Mesendoderm (in vitro differentiated cells): Measurements from ENCODE around the gene NAA38.

Source experiments
- DNase-seq: peaks from one replicate; pipeline ENCODE4 v3.0.0; 2013
- H2AK5ac ChIP-seq: 2 replicates; pipeline ENCODE4 v1.6.1; 2013; ENCODE audit warnings: low read length, inconsistent platforms
- H2BK120ac ChIP-seq: 2 replicates; pipeline ENCODE4 v1.6.1; 2013; ENCODE audit warnings: low read depth, mild to moderate bottlenecking, low read length, moderate library complexity, mixed read lengths
- H2BK15ac ChIP-seq: replicated peaks from 2 replicates; pipeline ENCODE4 v1.6.1; 2013; ENCODE audit warnings: low read depth, mild to moderate bottlenecking, moderate library complexity
- H2BK5ac ChIP-seq: 2 replicates; pipeline ENCODE4 v1.6.1; 2013; ENCODE audit warnings: low read length, inconsistent platforms
- H3K18ac ChIP-seq: 2 replicates; pipeline ENCODE4 v1.6.1; 2013; ENCODE audit warnings: mild to moderate bottlenecking, low read length, mixed read lengths
- H3K23ac ChIP-seq: one replicate; pipeline ENCODE4 v1.6.1; 2013; ENCODE audit warnings: low read length
- H3K27ac ChIP-seq: 2 replicates; pipeline ENCODE4 v1.5.1; 2013; ENCODE audit warnings: low read depth, mild to moderate bottlenecking, inconsistent platforms, low read length, moderate library complexity
- H3K27me3 ChIP-seq: 2 replicates; pipeline ENCODE4 v1.6.1; 2013; ENCODE audit warnings: low read length, control low read depth, mild to moderate bottlenecking, inconsistent platforms; ENCODE audit not compliant: insufficient read depth, poor library complexity
- H3K36me3 ChIP-seq: 2 replicates; pipeline ENCODE4 v1.6.1; 2013; ENCODE audit warnings: low read length, inconsistent platforms; ENCODE audit not compliant: control insufficient read depth, insufficient read depth
- H3K4ac ChIP-seq: one replicate; pipeline ENCODE4 v1.6.1; 2013; ENCODE audit warnings: low read depth, mild to moderate bottlenecking, low read length, moderate library complexity
- H3K4me1 ChIP-seq: 2 replicates; pipeline ENCODE4 v1.6.1; 2013; ENCODE audit warnings: low read depth, low read length, inconsistent platforms; ENCODE audit not compliant: control insufficient read depth
- H3K4me2 ChIP-seq: 2 replicates; pipeline ENCODE4 v1.6.1; 2013; ENCODE audit warnings: low read length
- H3K4me3 ChIP-seq: 2 replicates; pipeline ENCODE4 v1.5.1; 2013; ENCODE audit warnings: mild to moderate bottlenecking, low read length
- H3K56ac ChIP-seq: one replicate; pipeline ENCODE4 v1.6.1; 2013; ENCODE audit warnings: low read length
- H3K79me1 ChIP-seq: 2 replicates; pipeline ENCODE4 v1.6.1; 2013; ENCODE audit warnings: low read length, inconsistent platforms
- H3K79me2 ChIP-seq: 2 replicates; pipeline ENCODE4 v1.6.1; 2013; ENCODE audit warnings: mild to moderate bottlenecking, low read length; ENCODE audit not compliant: control insufficient read depth, insufficient read depth
- H3K9ac ChIP-seq: 2 replicates; pipeline ENCODE4 v1.6.1; 2013; ENCODE audit warnings: low read length, inconsistent platforms
- H4K5ac ChIP-seq: one replicate; pipeline ENCODE4 v1.6.1; 2013; ENCODE audit warnings: low read length
- H4K8ac ChIP-seq: one replicate; pipeline ENCODE4 v1.6.1; 2013; ENCODE audit warnings: low read depth, mild to moderate bottlenecking, control low read depth, low read length, moderate library complexity
- WGBS: extraction: QIAGEN DNeasy Blood & Tissue Kit; methylation state at CpG from one replicate; pipeline ENCODE4 v1.1.7; 2013; ENCODE audit warnings: low lambda C conversion rate, missing lambda C conversion rate; ENCODE audit not compliant: insufficient coverage; ENCODE audit errors: extremely low coverage; 5-methylcytosine and 5-hydroxymethylcytosine counted together

Gene NAA38

GRCh38 chr17:7834957-7835813 lies 22.2 kb downstream of the NAA38 start:
- Histone ChIP-seq H2BK120ac (no peak overlapping the region), H3K9ac (peak overlapping the region; percentile 73), H3K27ac (peak overlapping the region; percentile 72), H2BK5ac (no peak overlapping the region), H2AK5ac (no peak overlapping the region), H3K4me1 (peaks cover 6% of the 10 kb centered on the region), H3K4me2 (peak overlapping the region; percentile 99), H4K5ac (no peak overlapping the region), H3K56ac (peak overlapping the region; percentile 92), H4K8ac (no peak overlapping the region), H3K27me3 (no peaks in the 10 kb centered on the region), H3K36me3 (no peaks in the 10 kb centered on the region), H2BK15ac (no peak overlapping the region), H3K4ac (no peak overlapping the region), H3K79me1 (no peaks in the 10 kb centered on the region), H3K18ac (peak overlapping the region; percentile 65), H3K4me3 (peak overlapping the region; percentile 69), H3K79me2 (no peaks in the 10 kb centered on the region), H3K23ac (no peak overlapping the region)
- DNase-seq = peak; percentile 100
- no CpG with 5 or more reads among the region's 69 CpGs for WGBS

- H4K5ac ChIP-seq = no peak overlapping the region
- no peak overlapping the region for H3K23ac ChIP-seq
- peak overlapping the region; percentile 73 for H3K56ac ChIP-seq
- no peak overlapping the region for H3K18ac ChIP-seq
- WGBS = no CpG with 5 or more reads among the region's 20 CpGs
- H2BK5ac ChIP-seq = no peak overlapping the region
- H2AK5ac ChIP-seq = no peak overlapping the region
- peak overlapping the region; percentile 99 for H3K4me2 ChIP-seq
- no peaks in the 10 kb centered on the region for H3K79me1 ChIP-seq
- no peak overlapping the region for H4K8ac ChIP-seq
- H3K4me3 ChIP-seq = peak overlapping the region; percentile 28
- no peak overlapping the region for H2BK120ac ChIP-seq
- peaks cover 6% of the 10 kb centered on the region for H3K4me1 ChIP-seq
- no peaks in the 10 kb centered on the region for H3K36me3 ChIP-seq
- no peak overlapping the region for H2BK15ac ChIP-seq
- H3K79me2 ChIP-seq = no peaks in the 10 kb centered on the region
- H3K27ac ChIP-seq = no peak overlapping the region
- peak overlapping the region; percentile 62 for H3K9ac ChIP-seq
- H3K4ac ChIP-seq = no peak overlapping the region
- no peak for DNase-seq
- H3K27me3 ChIP-seq = no peaks in the 10 kb centered on the region
Observed at GRCh38 chr17:7834542-7834956, 22.8 kb downstream of the NAA38 start.

DNA sequence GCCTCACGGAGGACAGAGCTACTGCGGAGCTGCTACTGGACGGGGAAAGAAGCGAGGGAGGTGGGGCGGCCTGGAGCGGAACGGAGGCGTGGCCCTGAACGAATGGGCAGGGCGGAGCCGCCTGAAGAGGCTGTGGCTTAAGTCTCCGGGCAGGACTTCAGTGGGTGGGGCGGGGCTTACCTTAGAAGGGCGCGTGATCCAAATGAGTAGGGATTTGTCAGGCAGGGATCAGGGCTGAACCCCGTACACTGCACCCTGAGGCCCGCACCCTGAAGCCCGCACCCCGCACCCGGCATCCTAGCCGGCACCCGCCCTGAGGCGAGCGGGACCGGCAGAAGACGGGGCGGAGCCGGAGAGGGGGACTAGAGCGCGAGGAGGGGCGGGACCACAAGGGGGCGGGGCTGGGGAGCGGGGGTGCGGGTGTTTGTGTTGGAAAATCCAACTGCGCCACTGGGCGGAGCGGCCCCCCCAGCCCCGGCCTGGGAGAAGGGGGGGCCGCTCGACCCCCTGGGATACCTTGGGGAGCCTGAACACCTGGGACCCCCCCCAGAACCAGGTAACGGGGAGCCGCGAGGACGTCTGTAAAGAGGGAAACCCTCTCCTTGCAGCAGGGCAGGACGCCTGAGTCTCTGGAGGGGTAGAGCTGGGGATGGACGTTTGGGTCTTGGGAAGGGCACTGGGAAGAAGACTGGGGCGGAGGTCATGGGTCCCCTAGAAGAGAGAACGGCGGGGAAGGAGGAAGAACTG lies 23.4 kb downstream of the NAA38 start, which contains the start of gene KDM6B:
Gene KDM6B (plus strand): TSS at position 423 of the 747 bp plus-strand sequence. CDS start 11,338 bp downstream, outside the sequence.
- H3K36me3 ChIP-seq = no peaks in the 10 kb centered on the region
- no peak within 1 kb of the TSS for H3K23ac ChIP-seq
- no peak within 1 kb of the TSS for H4K8ac ChIP-seq
- peak within 1 kb of the TSS; percentile 99 for H3K4me2 ChIP-seq
- H4K5ac ChIP-seq = no peak within 1 kb of the TSS
- no peak within 1 kb of the TSS for H3K4ac ChIP-seq
- WGBS = no CpG with 5 or more reads among the region's 49 CpGs
- H3K18ac ChIP-seq = no peak within 1 kb of the TSS
- no peak within 1 kb of the TSS for H2BK15ac ChIP-seq
- H3K27ac ChIP-seq = peak within 1 kb of the TSS; percentile 72
- DNase-seq = peak; percentile 94
- peak within 1 kb of the TSS; percentile 39 for H3K4me3 ChIP-seq
- no peaks in the 10 kb centered on the region for H3K27me3 ChIP-seq
- no peaks in the 10 kb centered on the region for H3K79me2 ChIP-seq
- H2BK5ac ChIP-seq = no peak within 1 kb of the TSS
- peaks cover 6% of the 10 kb centered on the region for H3K4me1 ChIP-seq
- no peak within 1 kb of the TSS for H2AK5ac ChIP-seq
- H3K79me1 ChIP-seq = no peaks in the 10 kb centered on the region
- no peak within 1 kb of the TSS for H2BK120ac ChIP-seq
- H3K9ac ChIP-seq = peak within 1 kb of the TSS; percentile 65
- peak within 1 kb of the TSS; percentile 90 for H3K56ac ChIP-seq

DNA sequence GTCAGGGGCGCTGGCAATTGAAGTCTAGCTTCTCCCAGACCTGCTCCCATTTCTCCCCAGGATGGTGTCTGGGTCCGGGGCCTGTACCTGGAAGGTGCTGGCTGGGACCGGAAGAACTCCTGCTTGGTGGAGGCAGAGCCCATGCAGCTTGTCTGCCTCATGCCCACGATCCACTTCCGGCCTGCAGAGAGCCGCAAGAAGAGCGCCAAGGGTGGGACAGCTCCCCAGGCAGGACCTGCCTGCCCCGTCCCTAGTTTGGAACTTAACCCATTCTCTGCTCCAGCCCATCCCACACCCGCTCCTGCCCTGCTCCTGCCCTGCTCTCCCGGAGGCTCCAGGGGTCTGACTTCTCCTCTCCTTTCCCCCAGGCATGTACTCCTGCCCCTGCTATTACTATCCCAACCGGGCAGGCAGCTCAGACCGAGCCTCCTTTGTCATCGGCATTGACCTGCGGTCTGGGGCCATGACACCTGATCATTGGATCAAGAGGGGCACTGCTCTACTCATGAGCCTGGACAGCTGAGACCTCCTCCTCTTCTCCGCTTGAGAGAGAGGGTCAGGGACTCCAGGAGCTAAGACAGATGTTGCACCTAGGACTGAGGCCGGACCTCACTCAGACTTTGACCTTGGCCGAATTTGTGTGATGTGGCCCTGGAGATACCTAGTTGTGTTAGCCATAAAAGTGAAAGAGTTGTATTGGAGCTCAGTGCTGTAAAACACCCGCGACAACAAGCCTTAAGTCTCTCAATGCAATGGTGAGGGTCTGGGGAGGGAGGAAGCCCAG lies 24.2 kb downstream of the NAA38 start:
- no peak for DNase-seq
- Histone ChIP-seq H3K56ac (peak overlapping the region; percentile 65), H3K18ac (no peak overlapping the region), H3K79me1 (no peaks in the 10 kb centered on the region), H3K9ac (peak overlapping the region; percentile 51), H2BK120ac (no peak overlapping the region), H3K4me1 (peaks cover 6% of the 10 kb centered on the region), H3K27me3 (no peaks in the 10 kb centered on the region), H3K79me2 (no peaks in the 10 kb centered on the region), H3K4ac (no peak overlapping the region), H4K5ac (no peak overlapping the region), H2AK5ac (no peak overlapping the region), H3K23ac (no peak overlapping the region), H4K8ac (no peak overlapping the region), H2BK5ac (no peak overlapping the region), H2BK15ac (no peak overlapping the region), H3K27ac (no peak overlapping the region), H3K4me2 (peak overlapping the region; percentile 40), H3K4me3 (no peak overlapping the region), H3K36me3 (no peaks in the 10 kb centered on the region)
- no CpG with 5 or more reads among the region's 19 CpGs for WGBS

GRCh38 chr17:7832431-7832830 lies 24.9 kb downstream of the NAA38 start:
- no peak overlapping the region for H2BK5ac ChIP-seq
- H4K8ac ChIP-seq = no peak overlapping the region
- no peak overlapping the region for H2BK15ac ChIP-seq
- no CpG with 5 or more reads among the region's 10 CpGs for WGBS
- peaks cover 4% of the 10 kb centered on the region for H3K4me1 ChIP-seq
- no peaks in the 10 kb centered on the region for H3K36me3 ChIP-seq
- no peaks in the 10 kb centered on the region for H3K79me2 ChIP-seq
- no peak overlapping the region for H2AK5ac ChIP-seq
- H2BK120ac ChIP-seq = no peak overlapping the region
- DNase-seq = no peak
- no peak overlapping the region for H3K9ac ChIP-seq
- no peak overlapping the region for H3K4me2 ChIP-seq
- no peak overlapping the region for H3K4ac ChIP-seq
- no peak overlapping the region for H3K4me3 ChIP-seq
- H3K27ac ChIP-seq = no peak overlapping the region
- H3K56ac ChIP-seq = no peak overlapping the region
- H4K5ac ChIP-seq = no peak overlapping the region
- no peaks in the 10 kb centered on the region for H3K79me1 ChIP-seq
- H3K18ac ChIP-seq = no peak overlapping the region
- H3K23ac ChIP-seq = no peak overlapping the region
- no peaks in the 10 kb centered on the region for H3K27me3 ChIP-seq
